ENCODE data around the gene ABLIM2. TPM values are rescaled to one million over a fixed set of nuclear protein-coding genes. Genes with fewer than 3 reads are reported as not detected.

ABLIM2 gene
- total and polyA plus RNA-seq, 2 of the 8 experiments (the other 6 are each of a cell fraction or from before 2014, with no cell fraction given) = 2.8 to 3.0 TPM

DNA sequence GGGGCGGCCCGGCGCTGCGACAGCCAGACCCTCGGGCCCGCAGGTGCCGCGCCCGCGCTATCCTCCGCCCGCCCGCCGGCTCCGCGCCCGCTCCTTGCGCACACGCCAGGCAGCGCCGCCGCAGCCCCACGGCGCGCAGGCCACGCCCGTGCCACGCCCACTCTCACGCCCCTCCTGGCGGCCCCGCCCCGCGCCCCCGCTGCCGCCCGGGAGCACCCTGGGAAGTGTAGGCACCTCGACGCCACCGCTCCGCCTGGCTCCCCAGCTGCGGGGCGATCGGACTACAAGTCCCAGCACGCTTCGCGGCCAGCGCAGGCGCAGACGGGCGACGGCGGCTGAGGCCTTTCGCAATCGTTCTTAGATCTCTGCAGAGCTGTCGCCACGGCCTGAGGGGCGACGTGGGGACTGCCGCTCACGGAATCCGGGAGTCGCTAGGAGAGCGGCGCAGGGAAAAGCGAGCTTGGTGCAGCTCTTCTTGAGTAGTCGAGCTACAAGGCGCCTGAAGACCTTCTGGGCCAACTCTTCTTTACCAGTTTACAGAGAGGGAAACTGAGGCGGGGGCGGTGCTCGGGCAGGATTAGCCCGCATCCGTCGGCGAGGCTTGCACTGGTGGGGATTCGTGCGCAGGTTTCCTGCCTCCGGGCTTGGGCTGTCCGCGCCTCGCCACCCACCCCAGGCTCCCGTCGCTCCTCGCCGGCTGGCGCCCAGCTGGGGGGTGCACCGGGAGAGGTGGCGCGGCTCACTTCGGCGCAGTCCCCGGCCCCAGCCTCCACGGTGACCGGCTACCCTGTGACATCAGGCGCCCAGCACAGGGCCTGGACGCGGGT, at the start of gene ABLIM2 (continued):
- TF ChIP-seq NRF1 (IDR thresholded peaks at IDR 0.05; ENCODE audit: low read depth, low read length) = peak; percentile 81
- no peak; a peak in 1 of 4 replicates for TF ChIP-seq HDAC2 (IDR thresholded peaks at IDR 0.05; ENCODE audit: borderline replicate concordance in 1 of 2, low read depth in 2 of 2, low read length in 2 of 2)

All from H1 (cell line).